Cardiac septum (tissue), 1 donor: ENCODE measurements around the gene DDX10. TPM values are rescaled to one million over a fixed set of nuclear protein-coding genes. Genes with fewer than 3 reads are reported as not detected.
"Not testable (repeated sequence)": the region's sequence is repeated elsewhere in the genome, so short reads cannot be mapped to it uniquely, and the experiment has no call there.

Experiments used
- DNase-seq: peaks from one replicate; pipeline ENCODE4 v3.0.0-alpha.2; 2020; ENCODE audit warnings: low spot score
- intact Hi-C: fragments of 100-400 bp; cut with DNase I; formaldehyde crosslinking; loops from one replicate; pipeline ENCODE4 v1.14.0; 2022
- total RNA-seq: library from RNA; stranded (reverse); fragmentation: NEBNext Ultra II Directional; extraction: Animal tissue kit (Norgen Biotek cat#: 25700); gene quantifications from one replicate; pipeline ENCODE4 v1.2.1, GENCODE V29; 2021
- donor health status: DM: no; HTN: no; CAD: no.

The DDX10 gene
- total RNA-seq, 1 donor from 2014 or later, result 11.5 TPM

DNA sequence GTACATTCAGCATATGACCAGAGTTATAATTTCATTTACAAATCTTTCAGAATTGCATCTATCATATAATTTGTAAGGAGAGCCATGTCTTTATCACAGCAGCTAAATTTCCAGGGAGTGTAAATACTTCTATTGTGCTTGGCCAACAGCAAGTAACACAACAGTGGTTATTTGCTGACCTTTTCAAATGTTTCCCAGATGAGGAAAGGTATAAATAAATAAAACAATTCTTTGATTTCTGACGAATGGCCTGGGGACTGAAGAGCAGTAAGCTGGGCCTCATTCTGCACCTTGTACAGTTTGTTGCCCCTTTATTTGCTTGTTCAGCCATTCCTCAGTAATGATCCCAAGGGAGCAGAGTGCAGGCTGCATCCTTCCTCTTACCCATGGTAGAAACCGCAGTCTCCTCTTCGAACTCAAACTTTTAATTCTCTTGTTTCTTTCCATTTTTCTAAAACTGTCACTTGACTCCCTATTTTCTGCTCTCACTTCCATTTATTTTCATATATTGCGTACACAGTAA is 132.8 kb downstream of the DDX10 start:
- DNase-seq, result no peak

DNA sequence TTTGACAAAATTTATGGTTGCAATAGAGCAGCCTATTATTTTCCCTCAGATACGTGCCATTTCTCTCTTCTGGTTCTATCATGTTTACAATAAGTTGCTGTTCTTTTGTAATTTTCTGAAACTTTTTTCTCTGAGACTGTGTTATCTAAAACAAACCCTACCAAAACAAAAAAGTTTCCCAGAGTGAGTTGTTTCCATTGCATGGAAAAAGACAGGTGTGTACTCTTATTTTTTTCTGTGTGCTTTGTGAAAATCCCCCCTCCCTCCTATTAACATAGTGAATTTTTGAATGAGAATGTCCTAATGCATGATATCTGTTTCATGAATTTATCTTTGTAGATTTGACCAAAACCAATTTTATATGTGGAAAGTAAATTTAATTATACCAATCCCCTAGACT is 137.6 kb downstream of the DDX10 start:
- intact Hi-C loops, result no loop called here
- DNase-seq, result no peak

More for the DNA sequence above, 132.8 kb downstream of the DDX10 start:
- intact Hi-C loops, result no loop called here

DNA sequence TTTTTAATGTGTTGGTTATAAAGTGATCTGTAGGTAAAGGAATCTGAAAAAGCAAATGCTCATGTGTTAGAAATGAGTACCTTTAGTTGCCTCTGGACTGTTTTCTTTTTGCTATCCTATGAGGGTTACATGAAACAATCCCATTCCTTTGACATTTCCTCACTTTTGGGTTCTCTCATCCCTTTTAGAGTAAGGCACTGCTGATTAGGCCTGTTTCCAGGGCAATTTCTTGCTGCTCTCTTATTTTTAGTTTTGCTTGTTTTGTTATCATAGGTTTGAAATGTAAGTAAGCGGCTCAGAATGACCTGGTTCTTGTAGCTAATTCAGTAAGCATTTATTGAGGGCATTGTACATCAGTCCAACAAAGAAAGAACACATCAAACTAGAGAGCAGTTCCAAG is 138.9 kb downstream of the DDX10 start:
- intact Hi-C loops, result no loop called here
- DNase-seq, result no peak

DNA sequence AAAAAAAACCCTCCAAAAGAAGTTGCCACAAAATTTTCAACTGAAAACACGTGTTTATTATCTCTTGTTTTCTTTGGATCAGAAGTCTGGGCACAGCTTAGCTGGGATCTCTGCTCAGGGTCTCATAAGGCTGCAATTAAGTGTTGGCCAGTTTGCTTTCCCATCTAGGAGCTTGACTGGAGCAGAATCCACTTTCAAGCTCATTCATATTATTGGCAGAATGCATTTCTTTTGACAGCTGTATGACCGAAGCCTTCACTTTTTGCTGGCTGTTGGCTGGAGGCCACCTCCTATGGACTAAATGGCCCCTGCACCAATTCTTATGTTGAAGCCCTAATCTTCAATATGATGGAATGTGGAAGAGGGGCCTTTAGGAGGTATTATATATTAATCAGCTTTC is 139.6 kb downstream of the DDX10 start:
- intact Hi-C loops, result no loop called here

DNA sequence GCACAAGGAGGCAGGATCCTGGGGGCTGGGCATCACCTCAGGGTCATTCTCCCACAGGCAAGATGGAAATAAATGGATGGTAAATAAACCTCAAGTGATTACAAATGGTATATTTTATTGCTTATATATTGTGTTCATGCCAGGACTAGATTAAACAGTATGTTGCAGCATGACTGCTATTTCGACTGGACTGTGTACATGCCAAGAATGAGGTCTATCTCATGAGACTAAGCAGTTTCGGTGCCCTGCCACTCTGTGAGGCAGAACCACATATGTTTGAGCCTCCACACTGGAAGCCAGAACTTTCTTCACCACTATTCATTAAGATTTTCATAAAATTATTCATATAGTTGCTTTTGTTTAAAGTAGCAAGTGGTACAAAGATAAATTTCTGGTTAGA is 140.2 kb downstream of the DDX10 start:
- no peak for DNase-seq
- intact Hi-C loops, result no loop called here

More for the DNA sequence above, 139.6 kb downstream of the DDX10 start:
- DNase-seq, result no peak

DNA sequence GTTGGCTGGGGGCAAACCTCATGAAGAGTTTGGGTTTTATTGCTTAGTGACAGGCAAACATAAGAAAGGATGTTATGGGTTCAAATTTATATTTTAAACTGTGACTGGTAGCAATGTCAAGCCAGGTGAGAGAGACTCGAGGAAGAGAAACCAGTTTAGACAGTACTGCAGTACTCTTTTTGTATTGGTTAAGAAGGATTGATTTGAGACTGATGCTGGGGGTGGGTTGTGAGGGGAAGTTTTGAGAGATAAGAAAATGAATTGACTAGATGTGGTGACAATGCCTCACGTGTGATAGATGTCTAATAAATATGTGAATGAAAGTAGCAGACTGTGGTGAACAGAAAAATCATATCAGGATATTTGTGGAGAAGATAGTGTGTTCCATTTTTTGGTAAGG is 142.4 kb downstream of the DDX10 start:
- intact Hi-C loops, result no loop called here
- DNase-seq, result no peak

DNA sequence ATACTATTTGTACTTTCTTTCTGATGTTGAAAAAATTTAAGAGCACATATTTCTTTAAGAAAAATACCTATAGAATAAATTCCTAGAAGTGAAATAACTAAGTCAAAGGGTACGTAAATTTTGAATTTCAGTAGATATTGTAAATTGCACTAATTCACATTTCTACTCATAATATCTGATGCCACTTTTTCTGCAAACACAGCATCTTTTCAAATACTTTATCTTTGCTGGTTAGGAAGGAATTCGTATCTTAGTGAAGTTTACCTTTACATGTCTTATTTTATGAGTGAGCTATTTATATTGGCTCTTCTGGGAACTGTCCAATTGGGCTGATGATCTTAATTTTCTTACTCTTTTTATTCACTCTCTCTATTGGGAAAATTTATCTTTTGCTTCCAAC is 148.2 kb downstream of the DDX10 start:
- intact Hi-C loops, result no loop called here
- DNase-seq, result no peak

DNA sequence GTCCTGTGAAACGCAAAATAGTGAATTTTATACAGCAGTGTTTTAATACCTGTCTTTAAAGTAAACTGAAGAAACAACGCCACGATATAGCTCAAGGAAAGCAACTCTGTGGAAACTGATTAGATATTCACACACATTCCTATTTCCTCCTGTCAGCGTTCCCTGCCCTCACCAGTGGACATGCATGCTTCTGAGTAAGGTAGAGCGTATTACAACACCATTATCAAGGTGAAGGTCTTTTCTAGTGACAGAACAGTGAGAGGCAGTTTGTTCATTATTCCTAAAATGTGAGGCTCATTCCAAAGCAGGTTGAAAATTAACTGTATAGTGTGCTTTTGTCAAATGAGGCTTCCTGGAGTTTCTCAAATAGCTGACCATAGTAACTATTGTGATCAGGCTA is 153.1 kb downstream of the DDX10 start:
- intact Hi-C loops, result no loop called here
- DNase-seq, result no peak

DNA sequence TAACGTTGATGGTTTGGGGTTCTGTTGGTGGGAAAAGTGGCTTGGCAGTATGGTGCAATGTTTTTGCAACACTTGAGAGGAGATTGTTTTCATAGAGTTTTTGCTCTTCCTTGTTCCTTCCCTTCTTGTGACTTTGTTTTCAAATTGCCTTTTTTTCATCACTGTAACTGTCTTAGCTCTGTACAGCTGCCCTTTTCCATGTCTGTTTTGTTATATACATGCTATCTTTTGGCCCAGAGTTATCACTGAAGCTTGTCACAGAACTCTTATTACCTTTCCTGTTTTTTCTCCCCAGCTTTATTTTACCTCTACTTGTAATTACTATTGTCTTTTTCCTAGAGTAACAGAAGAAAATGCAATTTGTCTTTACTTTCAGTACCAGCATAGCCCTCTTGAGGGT is 154.1 kb downstream of the DDX10 start:
- DNase-seq, result no peak
- intact Hi-C loops, result no loop called here

DNA sequence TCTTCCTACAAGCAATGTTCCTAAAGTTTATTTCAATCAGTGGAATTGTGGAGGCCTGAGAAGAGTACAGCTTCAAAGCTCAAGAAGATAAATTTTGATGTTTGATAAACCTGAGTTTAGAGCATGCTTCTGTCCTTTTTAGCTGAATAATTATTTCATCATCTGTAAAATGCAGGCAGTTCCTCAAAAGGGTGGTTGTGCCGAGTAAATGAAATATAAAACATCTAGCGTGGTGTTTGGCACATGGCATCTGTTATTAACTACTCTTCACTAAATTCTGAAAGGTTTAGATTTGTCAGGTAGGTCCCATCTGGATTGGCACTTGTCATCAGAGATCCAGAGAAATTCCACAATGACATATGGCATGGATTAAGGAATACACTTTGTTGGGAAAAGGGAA is 155.1 kb downstream of the DDX10 start:
- intact Hi-C loops, result no loop called here

DNA sequence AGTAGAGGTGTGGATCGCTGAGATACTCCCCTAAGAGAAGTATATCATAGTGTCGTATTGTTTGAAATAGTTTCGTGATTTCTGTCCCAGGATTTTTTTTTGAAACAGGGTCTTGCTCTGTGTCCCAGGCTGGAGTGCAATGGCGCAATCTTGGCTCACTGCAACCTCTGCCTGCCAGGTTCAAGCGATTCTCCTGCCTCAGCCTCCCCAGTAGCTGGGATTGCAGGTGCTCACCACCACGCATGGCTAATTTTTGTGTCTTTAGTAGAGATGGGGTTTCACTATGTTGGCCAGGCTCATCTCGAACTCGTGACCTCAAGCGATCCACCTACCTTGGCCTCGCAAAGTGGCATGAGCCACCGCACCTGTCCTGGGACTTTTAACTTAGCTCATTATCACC is 159.1 kb downstream of the DDX10 start:
- intact Hi-C loops, DNase-seq: not testable (repeated sequence)

More for the DNA sequence above, 155.1 kb downstream of the DDX10 start:
- no peak for DNase-seq

DNA sequence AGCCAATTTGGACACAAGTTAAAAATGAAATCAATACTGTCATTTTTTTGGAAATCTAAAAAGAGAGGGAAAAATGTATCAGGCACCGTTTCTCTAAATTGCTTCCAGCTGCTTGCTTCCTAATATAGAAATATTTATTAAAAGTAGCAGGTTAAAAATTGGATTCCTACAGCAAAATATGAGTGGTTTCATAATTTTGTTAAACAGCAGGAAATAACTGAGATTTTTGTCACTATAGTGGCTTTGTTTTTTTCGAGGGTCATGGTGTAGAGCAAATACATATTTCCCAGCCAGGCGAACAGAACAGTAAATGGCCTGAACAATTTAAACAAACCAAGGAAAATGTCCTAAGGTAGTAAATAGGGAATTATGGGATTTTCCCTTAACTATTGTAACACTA is 159.7 kb downstream of the DDX10 start:
- intact Hi-C loops, result no loop called here
- no peak for DNase-seq

DNA sequence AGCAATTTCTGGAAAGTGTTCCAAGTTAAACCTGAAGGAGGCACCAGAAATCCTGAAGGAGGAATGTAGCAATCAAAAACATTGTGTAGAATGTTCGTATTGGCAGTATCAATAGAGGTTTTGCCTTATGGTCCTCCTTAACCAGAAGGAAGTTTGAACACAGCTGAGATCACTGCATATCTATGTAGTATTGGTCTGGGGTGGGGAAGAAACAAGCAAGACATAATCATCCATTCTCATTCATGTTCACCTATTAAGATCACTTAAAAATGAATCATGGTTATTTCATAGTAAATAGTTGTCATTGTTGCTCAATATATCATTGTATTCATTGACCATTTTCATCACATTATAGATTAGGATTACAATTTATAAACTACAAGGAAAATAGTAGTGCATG is 160.5 kb downstream of the DDX10 start:
- intact Hi-C loops, result no loop called here
- DNase-seq, result no peak

DNA sequence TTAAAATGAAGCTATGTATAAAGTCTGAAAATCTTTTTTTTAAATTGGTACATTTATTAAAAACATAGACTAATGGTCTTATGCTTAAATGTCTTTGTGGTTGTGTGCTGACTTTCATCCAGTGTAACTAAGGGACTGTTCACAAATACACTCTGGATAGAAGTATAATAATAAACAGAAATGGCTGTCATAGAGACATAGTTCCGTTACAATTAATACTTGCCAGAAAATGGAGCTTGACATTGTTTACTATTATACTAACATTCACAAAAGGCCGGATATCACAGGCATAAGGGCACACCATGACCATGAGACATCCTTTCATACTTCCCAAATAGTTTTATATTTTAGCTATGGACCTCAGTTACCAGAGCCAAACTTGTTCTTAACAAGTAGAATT is 161.3 kb downstream of the DDX10 start:
- intact Hi-C loops, result no loop called here
- no peak for DNase-seq

DNA sequence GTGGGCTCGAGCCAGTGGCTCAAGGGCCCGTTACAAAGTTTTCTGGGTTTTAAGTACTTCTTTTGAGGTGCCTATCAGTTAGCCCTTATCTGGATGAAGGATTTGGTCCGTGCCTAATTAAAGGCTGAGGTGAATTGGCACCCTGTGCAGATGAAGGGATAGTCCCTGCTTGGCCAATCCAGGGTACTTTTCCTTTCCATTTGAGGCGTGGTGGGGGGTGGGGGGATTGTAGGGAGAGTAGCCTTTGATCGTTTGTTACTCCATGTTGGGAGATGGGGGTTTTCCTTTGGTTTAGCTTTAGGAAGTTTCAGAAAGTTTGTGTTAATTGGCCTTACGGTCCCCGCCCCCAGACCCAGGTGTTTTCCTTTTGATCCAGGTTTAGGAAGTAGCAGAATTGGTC is 170.8 kb downstream of the DDX10 start:
- DNase-seq, result no peak
- intact Hi-C loops, result no loop called here

DNA sequence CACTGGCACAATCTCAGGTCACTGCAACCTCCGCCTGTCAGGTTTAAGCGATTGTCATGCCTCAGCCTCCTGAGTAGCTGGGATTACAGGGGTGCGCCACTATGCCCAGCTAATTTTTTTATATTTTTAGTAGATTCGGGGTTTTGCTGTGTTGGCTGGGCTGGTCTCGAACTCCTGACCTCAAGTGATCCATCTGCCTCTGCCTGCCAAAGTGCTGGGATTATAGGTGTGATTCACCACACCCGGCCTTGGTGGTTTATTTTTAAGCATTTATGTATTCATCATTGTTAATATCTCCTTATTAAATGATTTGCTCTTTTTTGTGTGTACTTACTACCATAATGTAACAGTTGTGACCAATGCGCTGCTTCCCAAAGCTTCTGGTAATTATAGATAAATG is 171.7 kb downstream of the DDX10 start:
- DNase-seq, result no peak
- intact Hi-C loops, result no loop called here

DNA sequence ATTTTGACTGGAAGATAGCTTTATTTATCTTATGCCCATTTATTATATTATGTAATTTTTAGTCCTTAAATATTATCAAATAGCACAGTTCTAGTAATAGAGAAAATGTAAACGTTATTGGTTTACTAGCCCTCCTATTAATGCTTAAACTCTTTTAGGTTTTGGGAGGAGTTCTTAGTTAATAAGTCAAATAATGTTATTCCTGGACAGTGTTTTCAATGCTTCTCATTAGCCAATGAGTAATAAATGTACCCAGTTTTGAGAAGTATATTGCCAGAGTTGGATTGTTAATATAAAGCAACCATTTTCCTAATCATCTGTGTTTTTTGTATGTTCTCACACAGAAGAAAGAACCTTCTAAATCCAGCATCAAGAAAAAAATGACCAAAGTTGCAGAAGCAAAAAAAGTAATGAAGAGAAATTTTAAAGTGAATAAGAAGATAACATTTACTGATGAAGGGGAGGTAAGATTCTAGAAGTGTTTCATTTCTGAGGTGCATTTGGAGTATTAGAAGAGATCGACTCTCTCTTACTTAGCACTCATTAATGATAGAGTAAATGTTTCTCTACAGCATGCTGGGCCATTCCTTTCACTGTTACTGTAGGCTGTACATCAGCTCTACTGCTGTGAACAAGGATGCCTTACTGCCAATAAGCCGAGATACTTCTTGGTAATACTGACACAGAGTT is 173.4 kb downstream of the DDX10 start:
- DNase-seq, result no peak
- intact Hi-C loops, result no loop called here

DNA sequence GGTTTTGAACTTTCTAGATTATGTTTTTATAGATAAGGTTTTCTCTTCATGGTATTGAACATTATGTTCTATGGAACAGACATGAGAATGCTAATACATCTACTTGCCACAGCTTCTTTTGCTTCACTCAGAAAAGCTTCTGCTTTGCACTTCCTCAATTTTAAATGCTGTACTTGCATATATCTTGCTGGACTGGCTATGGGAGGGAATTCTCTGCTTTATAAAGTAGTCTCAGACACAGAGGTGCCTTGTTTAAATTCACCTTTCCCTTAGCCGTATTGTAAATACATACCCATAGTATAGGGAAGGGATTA is 173.9 kb downstream of the DDX10 start:
- intact Hi-C loops, result no loop called here
- no peak for DNase-seq

DNA sequence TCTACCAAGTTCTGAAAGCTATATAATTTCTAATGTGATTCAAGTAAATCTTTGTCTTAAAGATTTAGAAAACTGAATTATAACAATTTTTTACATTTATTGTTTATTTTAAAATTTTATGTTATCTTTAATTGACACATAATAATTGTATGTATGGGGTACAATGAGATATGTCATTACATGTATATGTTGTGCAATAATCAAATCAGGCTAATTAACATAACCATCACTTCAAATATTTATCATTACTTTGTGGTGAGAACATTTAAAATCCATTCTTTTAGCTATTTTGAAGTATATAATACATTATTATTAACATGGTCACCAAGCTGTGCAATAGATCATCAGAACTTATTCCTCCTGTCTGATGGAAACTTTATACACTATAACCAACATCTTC is 181.1 kb downstream of the DDX10 start:
- DNase-seq, result no peak
- intact Hi-C loops, result no loop called here

DNA sequence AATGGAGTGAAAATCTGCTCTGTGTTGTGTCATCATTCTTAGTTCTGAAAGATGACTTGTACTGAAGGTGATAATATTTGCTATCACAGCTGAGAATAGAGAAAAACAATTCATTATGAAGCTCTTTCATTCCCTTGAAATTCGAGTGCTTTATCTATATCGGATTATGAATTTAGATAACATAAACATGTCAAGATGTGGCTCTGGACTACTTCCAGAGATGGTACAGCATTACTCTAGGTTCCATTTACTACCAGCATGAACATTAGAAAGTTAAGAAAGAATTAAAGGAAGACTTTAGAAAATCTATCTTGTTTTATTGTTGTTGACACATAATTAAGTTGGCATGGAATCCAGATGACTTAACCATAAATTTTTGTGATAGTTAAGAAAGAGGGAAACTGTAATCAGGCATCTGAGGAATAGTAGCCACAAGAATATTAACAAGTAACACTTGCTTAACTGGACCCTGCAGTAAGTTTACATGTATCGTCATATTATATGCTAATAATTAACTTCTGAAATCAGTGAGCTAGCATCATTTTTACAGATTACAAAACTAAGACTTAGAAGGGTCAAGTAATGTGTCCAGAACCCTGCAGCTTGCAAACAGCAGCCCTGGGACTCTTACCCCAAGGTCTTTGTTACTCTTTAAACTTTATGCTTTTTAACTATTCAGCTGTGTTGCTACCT is 182.6 kb downstream of the DDX10 start:
- no peak for DNase-seq
- intact Hi-C loops, result no loop called here

DNA sequence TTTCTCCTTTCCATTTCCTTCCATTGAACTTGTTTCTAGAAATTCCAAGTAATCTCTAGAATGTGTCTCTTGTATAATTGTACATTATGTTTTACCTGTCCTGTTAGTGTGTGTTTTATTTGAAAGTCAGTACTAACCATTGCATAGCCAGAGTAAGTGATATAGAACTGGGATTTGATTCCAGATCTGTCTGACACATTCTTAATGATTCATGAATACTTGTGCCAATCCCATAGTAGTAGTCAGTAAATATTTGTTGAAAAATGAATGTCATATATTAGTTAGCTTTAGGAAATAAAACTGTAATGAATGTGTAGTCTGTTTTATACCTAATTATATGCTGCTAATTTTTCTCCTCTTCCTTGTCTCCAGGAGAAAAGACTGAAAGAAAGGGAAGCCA is 186.9 kb downstream of the DDX10 start:
- no peak for DNase-seq
- intact Hi-C loops, result no loop called here

DNA sequence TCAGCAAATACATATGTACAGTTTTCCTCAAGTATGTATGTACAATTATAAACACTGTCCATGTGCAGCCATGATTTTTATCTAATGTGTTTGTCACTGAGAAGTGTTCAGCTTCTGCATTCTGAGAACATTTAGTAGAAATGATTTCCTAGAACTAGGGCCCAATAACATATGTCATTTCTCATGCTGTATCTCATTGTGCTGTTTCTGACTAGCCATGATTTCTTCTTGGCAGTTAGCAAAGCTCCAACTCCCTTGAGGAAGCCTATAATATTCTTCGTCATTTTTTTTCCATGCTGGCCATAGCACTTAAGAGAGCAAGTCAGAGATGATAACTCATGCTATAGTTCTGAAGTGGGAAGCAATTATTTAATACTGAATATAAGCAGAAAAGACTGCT is 187.8 kb downstream of the DDX10 start:
- intact Hi-C loops, result no loop called here

More for the DNA sequence above, 187.8 kb downstream of the DDX10 start:
- no peak for DNase-seq
